GM21717 (cell line): ENCODE data around the gene IRX4.

Source experiments
- ATAC-seq: cut with Tn5 transposase; IDR thresholded peaks from one replicate; pipeline ENCODE4 v1.9.1; 2021; ENCODE audit warnings: mild to moderate bottlenecking, moderate library complexity; ENCODE audit not compliant: unreplicated experiment

The IRX4 gene

DNA sequence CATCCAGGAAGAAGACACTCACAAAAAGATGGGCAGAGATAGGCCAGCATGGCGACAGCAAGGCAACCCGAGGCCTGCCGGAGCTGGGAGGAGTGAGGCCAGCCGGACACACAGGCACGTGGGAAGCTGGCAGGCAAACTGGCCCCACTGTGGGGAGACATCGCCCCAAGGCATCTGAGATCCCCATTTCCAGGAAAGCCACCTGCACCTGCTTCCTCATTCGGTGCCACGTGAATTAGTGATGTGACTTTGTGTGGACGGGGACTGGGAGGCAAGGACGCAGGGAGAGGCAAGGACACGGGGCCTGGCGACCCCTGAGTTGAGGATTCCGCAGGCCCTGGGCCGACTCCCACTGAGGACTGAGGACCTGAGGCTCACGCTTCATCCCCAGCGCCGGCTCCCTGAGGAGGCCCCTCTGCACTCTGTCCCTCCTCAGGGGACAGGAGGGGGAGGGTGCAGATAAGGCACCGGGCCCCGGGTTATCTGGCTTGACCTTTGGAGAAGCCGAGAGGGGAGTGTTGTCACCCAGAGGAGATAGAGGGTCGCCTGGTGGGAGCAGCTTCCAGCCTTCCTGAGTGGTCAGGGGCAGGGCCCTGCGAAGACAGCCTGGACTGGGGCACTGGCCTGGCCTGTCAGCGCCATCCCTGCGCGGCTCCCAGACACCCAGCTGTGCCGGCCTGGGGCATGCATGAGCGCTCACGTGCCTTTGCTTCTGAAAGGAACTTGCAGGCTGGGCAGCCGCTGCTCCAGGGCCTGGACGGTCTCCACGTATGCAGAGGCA, 41.8 kb downstream of the IRX4 start:
- ATAC-seq = no peak

GRCh38 chr5:1840071-1840547, 42.6 kb downstream of the IRX4 start:
- no peak for ATAC-seq

- no peak for ATAC-seq
Measured at GRCh38 chr5:1838013-1838412, 44.7 kb downstream of the IRX4 start.

DNA sequence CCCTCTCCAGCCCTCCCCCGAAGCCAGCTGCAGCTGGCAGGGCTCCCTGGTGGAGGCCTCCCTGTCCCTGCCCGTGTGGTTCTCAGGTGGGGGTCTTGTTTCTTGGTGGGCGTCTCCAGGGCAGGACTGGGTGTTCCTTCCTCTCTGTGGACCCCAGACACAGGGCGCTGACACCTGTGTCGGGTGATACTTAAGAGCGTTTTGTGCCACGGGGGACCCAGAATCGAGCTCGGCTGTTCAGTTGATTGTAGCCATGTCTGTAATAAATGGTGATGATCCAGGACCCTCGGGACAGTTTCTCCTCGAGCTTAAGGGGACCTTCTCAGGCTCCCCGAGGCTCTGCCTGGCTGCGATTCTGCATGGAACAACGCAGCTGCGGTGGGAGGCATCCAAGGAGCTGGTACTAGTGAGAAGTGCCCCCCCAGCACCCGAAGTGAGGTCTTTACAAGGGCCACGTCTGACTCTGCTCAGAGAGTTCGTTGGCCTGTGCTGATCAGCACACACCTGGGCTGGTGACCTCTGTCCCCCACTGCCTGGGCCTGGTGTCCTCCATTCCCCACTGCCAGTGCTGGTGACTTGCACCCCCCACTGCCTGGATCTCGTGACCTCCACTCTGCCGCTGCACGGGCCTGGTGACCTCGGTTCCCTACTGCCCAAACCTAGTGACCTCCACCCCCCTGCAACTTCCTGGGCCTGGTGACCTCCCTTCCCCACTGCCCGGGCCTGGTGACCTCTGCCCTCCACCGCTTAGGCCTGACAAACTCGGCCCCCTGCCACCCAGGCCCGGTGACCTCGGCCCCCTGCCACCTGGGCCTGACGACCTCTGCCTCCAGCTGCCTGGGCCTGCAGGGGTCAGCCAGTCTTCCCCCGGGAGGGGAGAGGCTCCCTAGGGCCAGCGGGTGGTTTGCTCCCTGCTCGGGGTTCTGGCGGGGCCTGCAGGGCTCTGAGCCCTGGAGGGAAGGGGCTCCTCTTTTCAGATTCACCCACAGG, 45.5 kb downstream of the IRX4 start:
- ATAC-seq = no peak

- ATAC-seq = no peak
Measured at GRCh38 chr5:1836176-1836890, 46.4 kb downstream of the IRX4 start.

GRCh38 chr5:1835431-1835830, 47.3 kb downstream of the IRX4 start:
- ATAC-seq = no peak

DNA sequence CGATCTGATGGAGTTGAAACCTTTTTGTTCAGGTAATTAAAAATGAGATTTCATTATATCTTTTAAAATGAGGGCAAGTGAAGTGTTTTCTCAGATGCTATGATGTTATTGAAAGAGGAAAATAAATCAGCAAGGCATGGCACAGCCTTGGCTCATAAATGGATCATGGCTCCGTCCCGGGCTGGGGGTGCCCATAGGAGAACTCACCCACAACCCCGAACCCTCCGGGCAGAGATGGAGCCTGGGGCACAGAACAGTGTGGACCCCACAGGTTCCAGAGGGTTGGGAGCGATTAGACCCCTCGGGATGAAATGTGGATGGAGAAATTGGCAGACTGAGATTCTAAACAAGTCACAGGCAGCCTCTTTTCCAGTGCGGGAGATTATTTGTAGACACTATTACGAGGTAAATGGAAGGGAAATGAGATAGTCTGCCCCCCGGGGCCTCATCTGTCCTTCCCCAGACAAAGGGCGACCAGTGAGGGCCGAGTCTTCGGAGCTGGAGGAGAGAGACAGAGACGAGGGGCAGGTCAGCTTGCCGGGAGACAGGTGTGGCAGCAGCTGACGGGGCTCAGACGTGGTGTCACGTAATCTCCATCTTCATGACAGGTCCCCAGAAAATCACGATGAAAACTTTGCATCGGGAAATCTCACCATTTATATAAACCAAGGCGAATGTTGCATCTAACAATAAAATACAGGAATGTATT, 47.9 kb downstream of the IRX4 start:
- ATAC-seq = no peak

GRCh38 chr5:1834022-1834551, 48.6 kb downstream of the IRX4 start:
- no peak for ATAC-seq

DNA sequence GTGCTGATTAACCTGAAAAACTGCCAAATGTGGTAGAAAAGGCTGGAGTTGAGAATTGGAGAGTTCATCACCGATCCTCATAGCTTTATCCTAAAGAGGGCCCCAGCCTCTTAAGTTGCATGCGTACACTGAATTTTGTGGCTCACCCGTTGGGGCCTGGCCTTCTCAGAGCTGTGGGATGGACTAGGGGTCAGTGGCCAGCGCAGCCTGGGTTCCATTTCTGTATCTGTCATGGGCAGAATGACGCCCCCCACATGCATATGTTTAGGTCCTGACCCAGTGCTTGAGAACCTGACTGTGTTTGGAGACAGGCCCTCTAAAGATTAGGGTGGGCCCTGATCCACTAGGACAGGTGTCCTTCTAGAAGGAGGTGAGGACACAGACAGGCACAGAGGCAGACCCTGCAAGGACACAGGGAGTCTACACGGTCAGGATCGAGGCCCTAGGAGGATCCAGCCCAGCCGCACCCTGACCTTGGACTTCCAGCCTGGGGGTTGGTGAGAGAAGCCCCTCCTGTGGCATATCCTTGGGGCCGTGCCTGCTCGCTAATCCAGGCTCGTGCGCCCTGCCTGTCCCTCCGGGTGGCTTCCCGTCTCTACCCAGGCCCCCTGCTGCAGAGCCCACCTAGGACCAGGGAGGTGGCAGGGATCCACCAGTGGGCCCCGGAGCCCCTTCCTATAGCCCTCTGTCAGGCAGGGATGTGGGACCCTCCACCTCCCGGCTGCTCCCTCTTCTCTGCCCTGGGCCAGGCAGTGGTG, 49.3 kb downstream of the IRX4 start:
- ATAC-seq = no peak

DNA sequence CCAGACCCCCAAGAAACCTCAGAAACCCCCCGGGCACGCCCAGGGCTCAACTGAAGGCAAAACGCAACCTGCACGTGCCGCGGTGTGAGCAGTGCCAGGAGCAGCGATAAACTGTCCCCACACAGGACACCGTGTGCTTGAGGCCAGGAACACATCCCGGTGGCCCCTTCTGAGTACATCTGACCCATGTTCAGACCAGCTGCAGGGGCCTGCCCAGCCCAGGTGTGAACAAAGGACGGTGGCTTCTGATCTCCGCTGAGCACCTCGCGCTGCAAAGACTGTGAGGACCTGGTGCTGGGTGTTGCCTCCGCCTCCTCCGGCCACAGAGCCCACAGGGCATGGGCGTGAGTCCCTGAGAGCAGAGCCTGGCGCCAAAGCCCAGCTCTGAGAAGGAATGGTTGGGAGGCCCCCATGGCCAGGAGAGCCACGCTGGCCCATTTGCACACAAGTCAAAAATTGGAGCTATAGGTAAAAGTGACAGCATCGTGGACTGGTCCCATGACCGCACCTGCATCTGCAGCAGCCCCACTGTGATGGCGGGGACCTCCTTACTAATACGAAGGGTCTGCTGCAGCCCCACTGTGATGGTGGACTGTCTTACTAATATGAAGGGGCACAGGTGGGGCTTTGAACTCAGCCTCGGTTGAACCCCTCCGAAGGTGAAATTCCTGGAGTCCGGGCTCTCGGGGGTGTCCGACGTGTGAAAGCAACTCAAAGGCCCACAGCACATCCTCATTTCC, 50.0 kb downstream of the IRX4 start:
- no peak for ATAC-seq

DNA sequence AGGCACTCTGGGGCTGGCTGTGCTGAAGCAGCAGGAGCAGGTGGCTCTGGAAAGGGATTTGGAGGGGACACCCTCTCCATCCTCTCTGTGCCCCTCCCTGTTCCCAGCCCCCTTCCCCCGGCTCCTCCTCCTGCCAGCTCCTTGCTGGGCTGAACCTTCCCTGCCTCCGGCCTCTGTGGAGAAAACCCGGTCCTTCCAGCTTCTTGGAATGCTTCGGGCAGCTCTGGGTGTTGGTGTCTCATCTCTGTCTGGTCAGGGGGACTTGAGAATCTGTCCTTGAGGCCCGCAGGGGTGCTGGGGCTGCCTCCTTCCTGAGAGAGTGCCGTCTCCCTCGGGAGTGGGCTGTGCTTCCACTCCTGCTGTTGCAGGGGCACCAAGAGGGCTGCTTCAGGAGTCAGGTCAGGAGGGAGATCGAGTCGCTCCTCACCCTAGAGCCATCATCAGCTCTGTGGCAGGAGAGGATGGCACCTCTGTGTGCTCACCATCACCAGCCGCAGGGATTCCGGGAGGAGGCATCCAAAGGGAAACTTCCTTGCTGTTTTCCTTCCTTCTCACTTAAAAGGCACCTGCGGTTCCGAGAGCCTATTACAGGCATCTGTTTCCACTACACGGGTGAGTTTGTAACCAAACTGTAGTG, 50.9 kb downstream of the IRX4 start:
- no peak for ATAC-seq

GRCh38 chr5:1831257-1831656, 51.5 kb downstream of the IRX4 start:
- ATAC-seq = no peak

DNA sequence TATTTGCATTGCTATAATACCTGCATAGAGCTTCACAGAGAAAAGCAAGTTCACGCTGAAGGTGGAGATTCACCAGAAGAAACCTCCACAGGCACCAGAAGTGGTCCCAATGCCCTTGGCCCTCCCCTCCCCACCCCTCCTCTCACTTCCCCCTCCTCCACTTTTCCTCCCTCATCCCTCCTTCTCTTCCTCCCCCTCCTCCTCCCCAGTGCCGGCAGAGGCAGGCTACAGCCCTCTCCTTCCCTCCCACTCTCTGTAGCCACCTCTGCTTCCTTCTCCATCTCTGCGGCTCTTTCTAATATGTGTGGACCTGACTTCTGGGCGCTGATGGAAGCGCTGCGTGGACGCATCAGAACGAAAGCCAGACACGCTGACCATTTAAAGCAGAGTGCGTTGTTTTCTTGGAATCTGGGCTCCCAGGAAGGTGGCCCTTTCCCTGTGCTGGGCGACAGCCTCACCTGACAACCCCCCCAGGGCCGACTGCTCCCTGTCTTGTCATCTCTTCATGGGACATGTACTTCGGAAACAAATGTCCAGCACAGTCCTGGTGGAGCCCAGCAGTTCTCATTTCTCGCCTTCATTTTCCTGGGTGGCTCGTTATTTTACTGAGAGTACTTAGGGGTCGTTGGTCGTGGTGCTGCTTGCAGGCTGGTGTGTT, 52.0 kb downstream of the IRX4 start:
- no peak for ATAC-seq

- no peak for ATAC-seq
Measured at GRCh38 chr5:1827886-1828397, 54.8 kb downstream of the IRX4 start.
